K562 (cell line): ENCODE measurements around the gene DMAC2L. TPM values are rescaled to one million over a fixed set of nuclear protein-coding genes. Genes with fewer than 3 reads are reported as not detected.

ENCODE experiments used
- BRCA1 ChIP-seq, 2 experiments: fragments of 450-650 bp in 1 of 2; sonication (generic) in 1 of 2; formaldehyde crosslinking in 1 of 2; IDR thresholded peaks; 2 replicates each; pipeline versions ENCODE4 v1.5.0 to v1.6.1; 2017 to 2020; ENCODE audit warnings: mild to moderate bottlenecking in 1 of 2, missing genetic modification reagents in 1 of 2
- CUX1 ChIP-seq: fragments of 200-800 bp; sonication (Bioruptor generic); IDR thresholded peaks from 2 replicates; pipeline ENCODE4 v1.6.1; 2016; ENCODE audit warnings: missing genetic modification characterization, missing compliant biosample characterization
- DEAF1 ChIP-seq: fragments of 450-650 bp; formaldehyde crosslinking; IDR thresholded peaks from 2 replicates; pipeline ENCODE4 v1.4.0; 2020; ENCODE audit warnings: mild to moderate bottlenecking, moderate library complexity
- GTF3C2 ChIP-seq: IDR thresholded peaks from 3 replicates; pipeline ENCODE4 v1.6.1; 2011; ENCODE audit warnings: borderline replicate concordance, mild to moderate bottlenecking, moderate library complexity; ENCODE audit not compliant: insufficient read length; ENCODE audit errors: extremely low read depth
- HCFC1 ChIP-seq: IDR thresholded peaks from 2 replicates; pipeline ENCODE4 v1.6.1; 2012; ENCODE audit warnings: low read depth, low read length, improper control_type of control experiment
- MCM5 ChIP-seq: fragments of 450-650 bp; IDR thresholded peaks from 2 replicates; pipeline ENCODE4 v1.6.1; 2016; ENCODE audit warnings: low read depth
- NFIX ChIP-seq: fragments of 250-450 bp; sonication (Bioruptor Pico); IDR thresholded peaks from 2 replicates; pipeline ENCODE4 v1.4.0; 2020; ENCODE audit warnings: low read depth, mild to moderate bottlenecking, moderate library complexity
- SRSF1 ChIP-seq: fragments of 200-400 bp; formaldehyde crosslinking; IDR thresholded peaks from 2 replicates; pipeline ENCODE4 v1.6.1; 2017; ENCODE audit warnings: mild to moderate bottlenecking, low read depth, low read length, moderate library complexity
- TBP ChIP-seq: optimal IDR thresholded peaks from 2 replicates; pipeline ENCODE3; 2011; ENCODE audit warnings: low read depth, low read length, improper control_type of control experiment
- ZKSCAN8 ChIP-seq: fragments of 200-800 bp; sonication (Bioruptor generic); IDR thresholded peaks from 2 replicates; pipeline ENCODE4 v1.6.1; 2016; ENCODE audit warnings: missing genetic modification characterization, missing compliant biosample characterization
- ZNF253 ChIP-seq: fragments of 250-450 bp; sonication (Bioruptor Pico); conservative IDR thresholded peaks from 2 replicates; pipeline ENCODE4 v1.6.1; 2021; ENCODE audit warnings: mild to moderate bottlenecking
- ZNF280A ChIP-seq: fragments of 450-650 bp; IDR thresholded peaks from 2 replicates; pipeline ENCODE4 v1.6.1; 2018; ENCODE audit warnings: mild to moderate bottlenecking, low read depth; ENCODE audit not compliant: partially characterized antibody
- ZNF449 ChIP-seq: fragments of 250-450 bp; sonication (Bioruptor Pico); IDR thresholded peaks from 2 replicates; pipeline ENCODE4 v1.8.0; 2022; ENCODE audit warnings: moderate library complexity, mild to moderate bottlenecking, inconsistent platforms
- polyA plus RNA-seq, 8 experiments: library from polyadenylated mRNA; depleted of rRNA in 4 of 8; stranded (reverse) in 5 of 8; unstranded in 3 of 8; fragments of >200 nt; fragmentation: Nextera tagmentation in 2 of 8; fragmentation: Illumina TruSeq in 1 of 8; extraction: Ambion mirVana in 2 of 8; extraction: Trizol in 1 of 8; gene quantifications; 2 replicates each; pipeline versions ENCODE4 v1.2.1 to v1.2.3, GENCODE V29; 2011 to 2014; ENCODE audit warnings: inconsistent platforms in 1 of 8, missing spikeins in 1 of 8
- total RNA-seq, 7 experiments: library from RNA; depleted of rRNA in 6 of 7; stranded (reverse); fragments of >200 nt in 6 of 7; fragmentation: Illumina TruSeq in 2 of 7; extraction: Trizol in 2 of 7; gene quantifications; 2 replicates each; pipeline versions ENCODE4 v1.2.1 to v1.2.3, GENCODE V29; 2011 to 2021; ENCODE audit warnings: low replicate concordance in 1 of 7

DMAC2L gene
- total and polyA plus RNA-seq, 9 of the 15 experiments (the other 6 are each of a cell fraction or from before 2014, with no cell fraction given) = 4.0 to 37.2 (median 9.3) TPM

- TF ChIP-seq MCM5 = no peak
- no peak for TF ChIP-seq GTF3C2
- TF ChIP-seq NFIX (CRISPR knock-in tag) = no peak
- no peak for TF ChIP-seq ZNF280A
- TF ChIP-seq BRCA1 (IDR thresholded peaks at IDR 0.05) = no peak
- no peak for TF ChIP-seq BRCA1 (CRISPR knock-in tag; IDR thresholded peaks at IDR 0.05)
- no peak for TF ChIP-seq ZNF253
- peak; percentile 93 for TF ChIP-seq ZKSCAN8 (CRISPR knock-in tag)
- TF ChIP-seq HCFC1 = no peak
- TF ChIP-seq DEAF1 = no peak
- TF ChIP-seq CUX1 (CRISPR knock-in tag) = no peak
- no peak for TF ChIP-seq TBP
- TF ChIP-seq ZNF449 (CRISPR knock-in tag) = no peak
- no peak for TF ChIP-seq SRSF1
Observed at GRCh38 chr14:50347521-50347920, 35.4 kb downstream of the DMAC2L start (continued).
